K562 (cell line): ENCODE data around the gene TARBP2. TPM values are rescaled to one million over a fixed set of nuclear protein-coding genes. Genes with fewer than 3 reads are reported as not detected.

ENCODE experiments used
- BACH1 ChIP-seq: fragments of 200-800 bp; sonication (Bioruptor generic); IDR thresholded peaks from 2 replicates; pipeline ENCODE4 v1.6.1; 2016; ENCODE audit warnings: missing genetic modification characterization, missing compliant biosample characterization
- CBX8 ChIP-seq: fragments of 200-600 bp; sonication (generic); IDR thresholded peaks from 2 replicates; pipeline ENCODE4 v1.6.1; 2012; ENCODE audit warnings: borderline replicate concordance, mixed run types, low read depth, mild to moderate bottlenecking, moderate library complexity, mixed read lengths, low read length, control low read depth, inconsistent platforms; ENCODE audit not compliant: poor library complexity, severe bottlenecking; ENCODE audit errors: extremely low read depth
- CUX1 ChIP-seq: fragments of 200-800 bp; sonication (Bioruptor generic); IDR thresholded peaks from 2 replicates; pipeline ENCODE4 v1.6.1; 2016; ENCODE audit warnings: missing genetic modification characterization, missing compliant biosample characterization
- GTF2F1 ChIP-seq: IDR thresholded peaks from 2 replicates; pipeline ENCODE4 v1.6.1; 2011; ENCODE audit warnings: low read depth, low read length, improper control_type of control experiment
- GTF3C2 ChIP-seq: IDR thresholded peaks from 3 replicates; pipeline ENCODE4 v1.6.1; 2011; ENCODE audit warnings: borderline replicate concordance, mild to moderate bottlenecking, moderate library complexity; ENCODE audit not compliant: insufficient read length; ENCODE audit errors: extremely low read depth
- MED1 ChIP-seq: sonication (generic); formaldehyde crosslinking; IDR thresholded peaks from 2 replicates; pipeline ENCODE4 v1.8.1; 2023; ENCODE audit warnings: missing genetic modification reagents, borderline replicate concordance
- MLLT1 ChIP-seq, 2 experiments: fragments of 450-650 bp; IDR thresholded peaks; 2 replicates each; pipeline ENCODE4 v1.6.1; 2016
- THAP12 ChIP-seq: fragments of 250-450 bp; sonication (Bioruptor Pico); IDR thresholded peaks from 2 replicates; pipeline ENCODE4 v1.9.0; 2021; ENCODE audit warnings: mild to moderate bottlenecking, inconsistent platforms
- ZBTB49 ChIP-seq: sonication (generic); formaldehyde crosslinking; IDR thresholded peaks from 2 replicates; pipeline ENCODE4 v1.8.0; 2022; ENCODE audit warnings: missing genetic modification reagents, mild to moderate bottlenecking, borderline replicate concordance
- ZNF77 ChIP-seq: fragments of 250-450 bp; sonication (Bioruptor Pico); IDR thresholded peaks from 2 replicates; pipeline ENCODE4 v1.5.0; 2020
- polyA plus RNA-seq, 8 experiments: library from polyadenylated mRNA; depleted of rRNA in 4 of 8; stranded (reverse) in 5 of 8; unstranded in 3 of 8; fragments of >200 nt; fragmentation: Nextera tagmentation in 2 of 8; fragmentation: Illumina TruSeq in 1 of 8; extraction: Ambion mirVana in 2 of 8; extraction: Trizol in 1 of 8; gene quantifications; 2 replicates each; pipeline versions ENCODE4 v1.2.1 to v1.2.3, GENCODE V29; 2011 to 2014; ENCODE audit warnings: inconsistent platforms in 1 of 8, missing spikeins in 1 of 8
- total RNA-seq, 7 experiments: library from RNA; depleted of rRNA in 6 of 7; stranded (reverse); fragments of >200 nt in 6 of 7; fragmentation: Illumina TruSeq in 2 of 7; extraction: Trizol in 2 of 7; gene quantifications; 2 replicates each; pipeline versions ENCODE4 v1.2.1 to v1.2.3, GENCODE V29; 2011 to 2021; ENCODE audit warnings: low replicate concordance in 1 of 7

Gene TARBP2
- total and polyA plus RNA-seq, 9 of the 15 experiments (the other 6 are each of a cell fraction or from before 2014, with no cell fraction given): 5.6 to 69.0 (median 44.6) TPM

- no peak for TF ChIP-seq THAP12 (CRISPR knock-in tag)
- TF ChIP-seq CUX1 (CRISPR knock-in tag): no peak
- no peak for TF ChIP-seq CBX8
- TF ChIP-seq MED1: no peak
- no peak for TF ChIP-seq ZBTB49 (CRISPR knock-in tag)
- no peak for TF ChIP-seq ZNF77 (CRISPR knock-in tag)
- TF ChIP-seq MLLT1 (IDR thresholded peaks at IDR 0.05): no peak
- TF ChIP-seq GTF2F1: no peak
- TF ChIP-seq GTF3C2: no peak
- TF ChIP-seq BACH1 (tag): no peak
- TF ChIP-seq, all 486 proteins: peak for 33
Observed at GRCh38 chr12:53501615-53502181, 615 bp downstream of the TARBP2 start (continued).
